ENCODE data around the gene BCAM. TPM values are rescaled to one million over a fixed set of nuclear protein-coding genes. Genes with fewer than 3 reads are reported as not detected.
A peak's percentile ranks its signal among the peaks of the same experiment; 100 is the strongest.
"Not testable (repeated sequence)": the region's sequence is repeated elsewhere in the genome, so short reads cannot be mapped to it uniquely, and the experiment has no call there.

The BCAM gene
- polyA plus RNA-seq, 4 donors, result 2.9 to 136 (median 18.5) TPM

DNA sequence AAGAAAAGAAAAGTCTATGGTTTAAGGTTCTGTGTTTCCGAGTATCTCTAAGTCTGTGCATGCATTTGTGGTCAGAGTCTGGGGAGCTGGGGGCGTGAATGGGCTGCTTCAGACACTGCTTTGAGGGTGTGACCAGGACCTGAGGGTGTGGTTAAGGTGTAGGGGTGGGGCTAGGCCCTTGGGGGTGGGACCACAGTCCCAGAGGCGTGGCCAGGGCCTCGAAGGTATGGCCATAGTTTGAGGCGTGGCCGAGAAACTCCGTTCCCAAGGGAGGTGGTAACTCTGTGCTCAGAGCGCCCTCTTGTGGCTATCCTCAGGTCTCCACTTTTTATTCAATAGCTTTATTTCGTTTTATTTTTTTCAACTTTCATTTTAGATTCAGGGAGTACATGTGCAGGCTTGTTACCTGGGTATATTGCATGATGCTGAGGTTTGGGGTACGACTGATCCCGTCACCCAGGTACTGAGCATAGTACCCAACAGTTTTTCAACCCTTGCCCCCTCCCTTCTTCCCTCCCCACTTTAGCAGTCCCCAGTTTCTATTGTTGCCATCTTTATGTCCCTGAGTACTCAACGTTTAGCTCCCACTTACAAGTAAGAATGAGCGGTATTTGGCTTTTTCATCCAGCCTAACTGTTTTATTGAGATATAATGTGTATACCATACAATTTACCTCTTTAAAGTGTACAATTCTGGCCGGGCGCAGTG lies 38.2 kb upstream of the BCAM start:
- Histone ChIP-seq H3K27me3 (ENCODE audit: control insufficient read depth in 3 of 3, insufficient read depth in 3 of 3, low read length in 3 of 3) (no peaks in the 10 kb centered on the region), H3K4me3 (ENCODE audit: low read depth in 1 of 3, low read length in 3 of 3) (no peak overlapping the region), H3K27ac (ENCODE audit: low read depth in 1 of 3, low read length in 2 of 3) (peak overlapping the region in 2 of 3 donors; percentile 29 to 66), H3K36me3 (ENCODE audit: control insufficient read depth in 3 of 3, insufficient read depth in 2 of 3, low read depth in 1 of 3, low read length in 3 of 3) (peaks cover 0 to 6% (median 0%) of the 10 kb centered on the region in 3 donors), H3K4me1 (ENCODE audit: control insufficient read depth in 3 of 3, insufficient read depth in 2 of 3, low read depth in 1 of 3, low read length in 2 of 3) (peaks cover 0 to 26% (median 2%) of the 10 kb centered on the region in 3 donors), H3K9me3 (ENCODE audit: control insufficient read depth in 2 of 2, insufficient read depth in 1 of 2, low read depth in 1 of 2, low read length in 1 of 2) (peaks cover 0 to 16% of the 10 kb centered on the region in 2 donors)
- no peak for FAIRE-seq
- peak; percentile 97 to 98 for DNase-seq
- WGBS, 3 donors, result 13 to 16% (median 14%) methylated on average over 15 of the region's 15 CpGs

DNA sequence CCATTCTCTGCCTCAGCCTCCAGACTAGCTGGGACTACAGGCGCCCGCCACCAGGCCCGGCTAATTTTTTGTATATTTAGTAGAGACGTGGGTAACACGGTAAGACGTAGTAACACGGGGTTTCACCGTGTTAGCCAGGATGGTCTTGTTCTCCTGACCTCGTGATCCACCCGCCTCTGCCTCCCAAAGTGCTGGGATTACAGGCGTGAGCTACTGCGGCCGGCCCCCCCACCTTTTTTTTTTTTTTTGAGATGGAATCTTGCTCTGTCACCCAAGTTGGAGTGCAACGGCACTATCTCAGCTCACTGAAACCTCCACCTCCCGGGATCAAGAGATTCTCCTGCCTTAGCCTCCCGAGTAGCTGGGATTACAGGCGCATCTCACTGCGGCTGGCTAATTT lies 36.8 kb upstream of the BCAM start:
- 81 to 89% (median 88%) methylated on average over 17 to 18 of the region's 18 CpGs for WGBS, 3 donors
- not testable (repeated sequence) for H3K36me3 ChIP-seq (ENCODE audit: control insufficient read depth in 3 of 3, insufficient read depth in 2 of 3, low read depth in 1 of 3, low read length in 3 of 3); FAIRE-seq; H3K27ac ChIP-seq (ENCODE audit: low read depth in 1 of 3, low read length in 2 of 3); H3K27me3 ChIP-seq (ENCODE audit: control insufficient read depth in 3 of 3, insufficient read depth in 3 of 3, low read length in 3 of 3); H3K4me3 ChIP-seq (ENCODE audit: low read depth in 1 of 3, low read length in 3 of 3); DNase-seq
- Histone ChIP-seq H3K9me3 (ENCODE audit: control insufficient read depth in 2 of 2, insufficient read depth in 1 of 2, low read depth in 1 of 2, low read length in 1 of 2) (peaks cover 0 to 15% of the 10 kb centered on the region in 2 donors), H3K4me1 (ENCODE audit: control insufficient read depth in 3 of 3, insufficient read depth in 2 of 3, low read depth in 1 of 3, low read length in 2 of 3) (peaks cover 0 to 23% (median 2%) of the 10 kb centered on the region in 3 donors)

DNA sequence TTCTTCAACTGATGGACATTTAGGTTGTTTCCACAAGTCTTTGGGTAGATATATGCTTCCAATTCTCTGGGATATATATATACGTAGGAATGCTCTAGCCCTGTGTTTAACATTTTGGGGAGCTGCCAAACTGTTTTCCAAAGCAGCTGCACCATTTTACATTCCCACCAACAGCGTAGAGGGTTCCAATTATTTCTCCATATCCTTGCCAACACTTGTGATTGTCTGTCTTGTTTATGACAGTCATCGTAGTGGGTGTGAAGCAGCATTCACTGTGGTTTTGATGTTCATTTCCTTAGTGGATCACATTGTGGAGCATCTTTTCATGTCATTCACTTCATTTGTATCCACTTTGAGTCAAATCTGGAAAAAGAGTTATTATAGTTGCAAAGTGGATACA lies 35.9 kb upstream of the BCAM start:
- H3K27me3 ChIP-seq (ENCODE audit: control insufficient read depth in 3 of 3, insufficient read depth in 3 of 3, low read length in 3 of 3), result no peaks in the 10 kb centered on the region
- no peak overlapping the region for H3K4me3 ChIP-seq (ENCODE audit: low read depth in 1 of 3, low read length in 3 of 3)
- DNase-seq (no peak), FAIRE-seq (no peak)
- 51 to 64% (median 56%) methylated on average over 3 of the region's 3 CpGs for WGBS, 3 donors
- no peak overlapping the region for H3K27ac ChIP-seq (ENCODE audit: low read depth in 1 of 3, low read length in 2 of 3)
- H3K4me1 ChIP-seq (ENCODE audit: control insufficient read depth in 3 of 3, insufficient read depth in 2 of 3, low read depth in 1 of 3, low read length in 2 of 3), result peaks cover 0 to 23% (median 2%) of the 10 kb centered on the region in 3 donors
- H3K36me3 ChIP-seq (ENCODE audit: control insufficient read depth in 3 of 3, insufficient read depth in 2 of 3, low read depth in 1 of 3, low read length in 3 of 3), result peaks cover 0 to 7% (median 0%) of the 10 kb centered on the region in 3 donors
- H3K9me3 ChIP-seq (ENCODE audit: control insufficient read depth in 2 of 2, insufficient read depth in 1 of 2, low read depth in 1 of 2, low read length in 1 of 2), result peaks cover 0 to 11% of the 10 kb centered on the region in 2 donors

DNA sequence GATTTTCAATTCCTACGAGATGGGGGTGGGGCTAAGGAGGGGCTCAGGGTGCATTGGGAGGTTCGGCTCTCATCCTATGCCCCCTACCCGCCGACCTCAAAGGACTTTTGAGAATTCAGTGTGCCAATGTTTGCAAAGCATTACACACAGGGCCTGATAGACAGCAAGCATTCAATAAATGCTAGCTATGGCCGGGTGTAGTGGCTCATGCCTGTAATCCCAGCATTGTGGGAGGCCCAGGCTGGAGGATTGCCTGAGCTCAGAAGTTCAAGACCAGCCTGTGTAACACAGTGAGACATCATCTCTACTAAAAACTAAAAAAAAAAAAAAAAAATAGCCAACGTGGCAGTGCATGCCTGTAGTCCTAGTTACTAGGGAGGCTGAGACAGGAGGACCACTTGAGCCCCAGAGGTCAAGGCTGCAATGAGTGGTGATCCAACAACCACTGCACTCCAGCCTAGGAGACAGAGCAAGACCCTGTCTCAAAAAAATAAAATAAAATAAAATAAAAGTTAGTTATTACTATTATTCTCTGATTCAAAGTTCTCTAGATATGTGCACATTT lies 33.1 kb upstream of the BCAM start:
- DNase-seq (no peak), FAIRE-seq (no peak)
- H3K4me3 ChIP-seq (ENCODE audit: low read depth in 1 of 3, low read length in 3 of 3), result peak overlapping the region in 2 of 3 donors; percentile 10 to 22
- WGBS, 3 donors, result 56 to 75% (median 68%) methylated on average over 5 to 6 of the region's 6 CpGs
- peak overlapping the region; percentile 5 to 94 (median 88) for H3K27ac ChIP-seq (ENCODE audit: low read depth in 1 of 3, low read length in 2 of 3)
- H3K9me3 ChIP-seq (ENCODE audit: control insufficient read depth in 2 of 2, insufficient read depth in 1 of 2, low read depth in 1 of 2, low read length in 1 of 2), result no peaks in the 10 kb centered on the region
- no peaks in the 10 kb centered on the region for H3K27me3 ChIP-seq (ENCODE audit: control insufficient read depth in 3 of 3, insufficient read depth in 3 of 3, low read length in 3 of 3)
- peaks cover 0 to 17% (median 0%) of the 10 kb centered on the region in 3 donors for H3K36me3 ChIP-seq (ENCODE audit: control insufficient read depth in 3 of 3, insufficient read depth in 2 of 3, low read depth in 1 of 3, low read length in 3 of 3)
- peaks cover 0 to 32% (median 2%) of the 10 kb centered on the region in 3 donors for H3K4me1 ChIP-seq (ENCODE audit: control insufficient read depth in 3 of 3, insufficient read depth in 2 of 3, low read depth in 1 of 3, low read length in 2 of 3)

DNA sequence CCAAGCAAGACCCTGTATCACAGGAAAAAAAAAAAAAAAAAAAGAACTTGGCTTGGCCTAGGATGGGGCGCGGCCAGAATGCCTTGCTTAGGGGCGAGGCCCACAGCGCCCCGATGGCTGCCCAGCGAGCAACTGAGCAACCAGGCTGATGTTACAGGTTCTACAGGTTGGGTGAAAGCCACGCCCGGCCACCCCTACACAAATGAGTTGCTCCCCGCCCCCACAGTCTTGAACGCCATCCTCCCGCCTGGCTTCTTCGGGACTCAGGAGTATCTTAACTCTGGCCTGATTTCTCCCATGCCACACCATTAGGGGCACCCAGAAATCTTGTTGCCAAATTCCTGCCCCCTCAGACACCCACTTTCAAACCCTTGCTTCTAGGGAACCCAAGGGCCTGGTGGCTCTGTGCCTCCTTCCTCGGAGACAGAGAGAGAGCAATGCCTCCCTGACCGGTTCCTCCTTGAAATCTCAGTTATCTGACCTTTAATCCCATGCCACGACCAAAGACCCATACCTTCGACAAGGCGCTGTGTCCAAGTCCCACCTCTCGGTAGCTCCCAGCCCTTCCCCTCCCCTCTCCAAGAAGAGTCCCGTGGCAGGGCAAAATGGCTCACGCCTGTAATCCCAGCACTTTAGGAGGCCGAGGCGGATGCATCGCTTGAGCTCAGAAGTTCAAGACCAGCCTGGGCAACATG lies 32.4 kb upstream of the BCAM start:
- no peaks in the 10 kb centered on the region for H3K27me3 ChIP-seq (ENCODE audit: control insufficient read depth in 3 of 3, insufficient read depth in 3 of 3, low read length in 3 of 3)
- peaks cover 0 to 34% (median 2%) of the 10 kb centered on the region in 3 donors for H3K4me1 ChIP-seq (ENCODE audit: control insufficient read depth in 3 of 3, insufficient read depth in 2 of 3, low read depth in 1 of 3, low read length in 2 of 3)
- H3K4me3 ChIP-seq (ENCODE audit: low read depth in 1 of 3, low read length in 3 of 3), result peak overlapping the region in 2 of 3 donors; percentile 53 to 90
- WGBS, 3 donors, result 19 to 64% (median 46%) methylated on average over 23 of the region's 23 CpGs
- peaks cover 0 to 24% (median 1%) of the 10 kb centered on the region in 3 donors for H3K36me3 ChIP-seq (ENCODE audit: control insufficient read depth in 3 of 3, insufficient read depth in 2 of 3, low read depth in 1 of 3, low read length in 3 of 3)
- no peak for FAIRE-seq
- DNase-seq, result peak; percentile 96 to 97
- peak overlapping the region; percentile 88 to 99 (median 94) for H3K27ac ChIP-seq (ENCODE audit: low read depth in 1 of 3, low read length in 2 of 3)
- H3K9me3 ChIP-seq (ENCODE audit: control insufficient read depth in 2 of 2, insufficient read depth in 1 of 2, low read depth in 1 of 2, low read length in 1 of 2), result no peaks in the 10 kb centered on the region

DNA sequence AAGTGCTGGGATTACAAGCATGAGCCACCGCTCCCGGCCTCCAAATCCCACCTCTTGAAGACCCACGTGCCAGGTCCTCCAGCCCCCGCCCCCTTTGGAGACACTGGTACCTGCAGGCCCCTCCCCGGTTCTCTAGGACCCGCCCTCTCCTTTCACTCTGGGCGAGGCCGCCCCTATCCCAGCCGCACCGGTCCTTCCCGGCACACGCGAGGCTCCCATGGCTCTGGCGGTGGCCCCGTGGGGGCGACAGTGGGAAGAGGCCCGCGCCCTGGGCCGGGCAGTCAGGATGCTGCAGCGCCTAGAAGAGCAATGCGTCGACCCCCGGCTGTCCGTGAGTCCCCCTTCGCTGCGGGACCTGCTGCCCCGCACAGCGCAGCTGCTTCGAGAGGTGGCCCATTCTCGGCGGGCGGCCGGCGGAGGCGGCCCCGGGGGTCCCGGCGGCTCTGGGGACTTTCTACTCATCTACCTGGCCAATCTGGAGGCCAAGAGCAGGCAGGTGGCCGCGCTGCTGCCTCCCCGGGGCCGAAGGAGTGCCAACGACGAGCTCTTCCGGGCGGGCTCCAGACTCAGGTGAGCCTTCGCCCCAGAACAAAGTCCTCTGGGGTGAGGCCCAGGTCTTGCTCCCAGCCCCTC lies 31.1 kb upstream of the BCAM start, which contains the start of gene CBLC:
TSS of gene CBLC (plus strand) at position 176 of the 633 bp plus-strand sequence. CDS start at position 218, 42 bp downstream.
- FAIRE-seq, result no peak
- Histone ChIP-seq H3K27ac (ENCODE audit: low read depth in 1 of 3, low read length in 2 of 3) (peak within 1 kb of the TSS; percentile 88 to 99 (median 94)), H3K27me3 (ENCODE audit: control insufficient read depth in 3 of 3, insufficient read depth in 3 of 3, low read length in 3 of 3) (no peaks in the 10 kb centered on the region), H3K36me3 (ENCODE audit: control insufficient read depth in 3 of 3, insufficient read depth in 2 of 3, low read depth in 1 of 3, low read length in 3 of 3) (peaks cover 0 to 32% (median 1%) of the 10 kb centered on the region in 3 donors), H3K4me3 (ENCODE audit: low read depth in 1 of 3, low read length in 3 of 3) (peak within 1 kb of the TSS; percentile 53 to 90 (median 58)), H3K9me3 (ENCODE audit: control insufficient read depth in 2 of 2, insufficient read depth in 1 of 2, low read depth in 1 of 2, low read length in 1 of 2) (no peaks in the 10 kb centered on the region), H3K4me1 (ENCODE audit: control insufficient read depth in 3 of 3, insufficient read depth in 2 of 3, low read depth in 1 of 3, low read length in 2 of 3) (peaks cover 0 to 34% (median 2%) of the 10 kb centered on the region in 3 donors)
- DNase-seq, result peak; percentile 94 to 96
- 8 to 15% (median 13%) methylated on average over 38 to 47 of the region's 47 CpGs for WGBS, 3 donors

DNA sequence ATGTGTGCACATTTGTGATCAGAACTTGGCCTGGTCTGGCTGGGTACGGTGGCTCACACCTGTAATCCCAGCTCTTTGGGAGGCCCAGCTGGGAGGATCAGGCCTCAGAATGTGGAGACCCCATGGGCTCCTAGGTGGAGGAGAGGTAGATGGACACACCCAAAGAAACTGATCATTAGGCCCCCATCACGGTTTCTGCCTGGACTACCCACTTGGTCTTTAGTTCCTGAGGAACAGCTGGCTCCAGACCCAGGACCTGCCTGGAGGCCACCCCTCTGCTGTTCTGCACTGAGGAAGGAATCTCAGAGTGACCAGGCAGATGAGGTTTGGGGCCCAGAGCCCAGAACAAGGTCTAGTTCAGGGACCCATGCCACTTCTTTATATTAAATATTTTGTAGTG lies 29.8 kb upstream of the BCAM start:
- Histone ChIP-seq H3K27me3 (ENCODE audit: control insufficient read depth in 3 of 3, insufficient read depth in 3 of 3, low read length in 3 of 3) (no peaks in the 10 kb centered on the region), H3K36me3 (ENCODE audit: control insufficient read depth in 3 of 3, insufficient read depth in 2 of 3, low read depth in 1 of 3, low read length in 3 of 3) (peaks cover 0 to 40% (median 1%) of the 10 kb centered on the region in 3 donors), H3K4me1 (ENCODE audit: control insufficient read depth in 3 of 3, insufficient read depth in 2 of 3, low read depth in 1 of 3, low read length in 2 of 3) (peaks cover 0 to 34% (median 2%) of the 10 kb centered on the region in 3 donors), H3K9me3 (ENCODE audit: control insufficient read depth in 2 of 2, insufficient read depth in 1 of 2, low read depth in 1 of 2, low read length in 1 of 2) (no peaks in the 10 kb centered on the region), H3K4me3 (ENCODE audit: low read depth in 1 of 3, low read length in 3 of 3) (peak overlapping the region in 2 of 3 donors; percentile 41 to 63), H3K27ac (ENCODE audit: low read depth in 1 of 3, low read length in 2 of 3) (peak overlapping the region in 2 of 3 donors; percentile 46 to 57)
- DNase-seq (no peak), FAIRE-seq (no peak)
- 46 to 69% (median 51%) methylated on average over 2 of the region's 2 CpGs for WGBS, 3 donors

DNA sequence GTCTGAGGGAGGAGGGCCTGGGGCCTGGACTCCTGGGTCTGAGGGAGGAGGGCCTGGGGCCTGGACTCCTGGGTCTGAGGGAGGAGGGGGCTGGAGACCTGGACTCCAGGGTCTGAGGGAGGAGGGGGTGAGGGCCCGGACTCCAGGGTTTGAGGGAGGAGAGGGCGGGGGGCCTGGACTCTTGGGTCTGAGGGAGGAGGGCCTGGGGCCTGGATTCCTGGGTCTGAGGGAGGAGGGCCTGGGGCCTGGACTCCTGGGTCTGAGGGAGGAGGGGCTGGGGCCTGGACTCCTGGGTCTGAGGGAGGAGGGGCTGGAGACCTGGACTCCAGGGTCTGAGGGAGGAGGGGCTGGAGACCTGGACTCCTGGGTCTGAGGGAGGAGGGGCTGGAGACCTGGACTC lies 27.2 kb upstream of the BCAM start:
- H3K36me3 ChIP-seq (ENCODE audit: control insufficient read depth in 3 of 3, insufficient read depth in 2 of 3, low read depth in 1 of 3, low read length in 3 of 3), result peaks cover 0 to 61% (median 1%) of the 10 kb centered on the region in 3 donors
- H3K4me1 ChIP-seq (ENCODE audit: control insufficient read depth in 3 of 3, insufficient read depth in 2 of 3, low read depth in 1 of 3, low read length in 2 of 3), result peaks cover 0 to 19% (median 0%) of the 10 kb centered on the region in 3 donors
- not testable (repeated sequence) for H3K9me3 ChIP-seq (ENCODE audit: control insufficient read depth in 2 of 2, insufficient read depth in 1 of 2, low read depth in 1 of 2, low read length in 1 of 2); H3K27ac ChIP-seq (ENCODE audit: low read depth in 1 of 3, low read length in 2 of 3); DNase-seq; FAIRE-seq; H3K4me3 ChIP-seq (ENCODE audit: low read depth in 1 of 3, low read length in 3 of 3); H3K27me3 ChIP-seq (ENCODE audit: control insufficient read depth in 3 of 3, insufficient read depth in 3 of 3, low read length in 3 of 3)
- WGBS, 3 donors, result 79 to 100% (median 89%) methylated on average over 2 of the region's 2 CpGs

Measured in small intestine (tissue), 7 donors.